Fibroblast of villous mesenchyme (primary cell): Measurements from ENCODE around the gene SDHAF2. TPM values are rescaled to one million over a fixed set of nuclear protein-coding genes. Genes with fewer than 3 reads are reported as not detected.
A peak's percentile ranks its signal among the peaks of the same experiment; 100 is the strongest.

Experiments
- DNase-seq: peaks from one replicate; pipeline ENCODE4 v3.0.0-alpha.2; 2010; ENCODE audit warnings: low read depth
- H3K4me3 ChIP-seq: 2 replicates; pipeline ENCODE4 v1.5.1; 2011; ENCODE audit warnings: low read depth, mild to moderate bottlenecking, low read length
- CTCF ChIP-seq: IDR thresholded peaks from 2 replicates; pipeline ENCODE4 v1.5.1; 2012; ENCODE audit warnings: low read depth, mild to moderate bottlenecking, low read length; ENCODE audit not compliant: insufficient read depth
- total RNA-seq: library from RNA; depleted of rRNA; stranded (reverse); fragments of >200 nt; gene quantifications from 2 replicates; pipeline ENCODE4 v1.2.3, GENCODE V29; 2012

The SDHAF2 gene
- total RNA-seq, 1 donor, result 37.6 TPM

- DNase-seq, result no peak
- no peak overlapping the region for H3K4me3 ChIP-seq
- no peak for TF ChIP-seq CTCF
Measured at GRCh38 chr11:61480994-61481335, 51.0 kb downstream of the SDHAF2 start.

GRCh38 chr11:61481806-61482205 lies 51.9 kb downstream of the SDHAF2 start:
- TF ChIP-seq CTCF, result no peak

GRCh38 chr11:61482513-61482912 lies 52.6 kb downstream of the SDHAF2 start:
- TF ChIP-seq CTCF, result peak; percentile 63
- DNase-seq, result no peak
- no peak overlapping the region for H3K4me3 ChIP-seq

More at GRCh38 chr11:61481806-61482205, 51.9 kb downstream of the SDHAF2 start:
- DNase-seq, result no peak
- H3K4me3 ChIP-seq, result no peak overlapping the region

- DNase-seq, result no peak
- H3K4me3 ChIP-seq, result no peak overlapping the region
- no peak for TF ChIP-seq CTCF
Measured at GRCh38 chr11:61484541-61484940, 54.6 kb downstream of the SDHAF2 start.

- TF ChIP-seq CTCF, result no peak
- no peak overlapping the region for H3K4me3 ChIP-seq
- no peak for DNase-seq
Measured at GRCh38 chr11:61485080-61485479, 55.2 kb downstream of the SDHAF2 start.

- no peak overlapping the region for H3K4me3 ChIP-seq
- TF ChIP-seq CTCF, result no peak
- no peak for DNase-seq
Measured at GRCh38 chr11:61486011-61486620, 56.2 kb downstream of the SDHAF2 start.

- no peak overlapping the region for H3K4me3 ChIP-seq
- no peak for DNase-seq
- TF ChIP-seq CTCF, result no peak
Measured at GRCh38 chr11:61486779-61487178, 56.9 kb downstream of the SDHAF2 start.
